GM18499 (cell line): Measurements from ENCODE around the gene SUCNR1.
"Not testable (repeated sequence)": the region's sequence is repeated elsewhere in the genome, so short reads cannot be mapped to it uniquely, and the experiment has no call there.

Experiments
- ATAC-seq: cut with Tn5 transposase; IDR thresholded peaks from one replicate; pipeline ENCODE4 v1.9.1; 2021; ENCODE audit warnings: moderate number of reproducible peaks; ENCODE audit not compliant: insufficient read depth, unreplicated experiment

SUCNR1 gene, protein sequence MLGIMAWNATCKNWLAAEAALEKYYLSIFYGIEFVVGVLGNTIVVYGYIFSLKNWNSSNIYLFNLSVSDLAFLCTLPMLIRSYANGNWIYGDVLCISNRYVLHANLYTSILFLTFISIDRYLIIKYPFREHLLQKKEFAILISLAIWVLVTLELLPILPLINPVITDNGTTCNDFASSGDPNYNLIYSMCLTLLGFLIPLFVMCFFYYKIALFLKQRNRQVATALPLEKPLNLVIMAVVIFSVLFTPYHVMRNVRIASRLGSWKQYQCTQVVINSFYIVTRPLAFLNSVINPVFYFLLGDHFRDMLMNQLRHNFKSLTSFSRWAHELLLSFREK

DNA sequence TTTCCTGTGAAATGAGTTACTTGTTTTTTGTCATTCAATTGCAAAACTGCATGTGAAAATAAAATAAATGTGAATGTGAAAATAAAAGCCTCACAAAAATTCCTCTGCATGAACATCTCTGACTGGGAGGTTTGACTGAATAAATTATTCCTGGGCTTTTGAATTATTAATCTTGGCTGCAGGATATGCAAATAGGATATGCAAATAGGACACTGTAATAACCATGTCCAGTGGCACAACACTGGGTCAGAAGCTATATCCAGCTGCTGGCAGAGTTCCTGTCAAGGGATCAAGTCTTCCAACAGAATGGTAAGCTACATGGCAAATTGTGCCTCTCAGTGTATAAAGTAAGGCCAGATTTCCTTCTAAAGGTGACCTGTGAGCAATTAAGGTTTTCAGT, at the start of gene SUCNR1:
TSS of gene SUCNR1 (plus strand) at position 246 of the 400 bp plus-strand sequence. CDS start 6,250 bp downstream, outside the sequence.
- no peak for ATAC-seq

DNA sequence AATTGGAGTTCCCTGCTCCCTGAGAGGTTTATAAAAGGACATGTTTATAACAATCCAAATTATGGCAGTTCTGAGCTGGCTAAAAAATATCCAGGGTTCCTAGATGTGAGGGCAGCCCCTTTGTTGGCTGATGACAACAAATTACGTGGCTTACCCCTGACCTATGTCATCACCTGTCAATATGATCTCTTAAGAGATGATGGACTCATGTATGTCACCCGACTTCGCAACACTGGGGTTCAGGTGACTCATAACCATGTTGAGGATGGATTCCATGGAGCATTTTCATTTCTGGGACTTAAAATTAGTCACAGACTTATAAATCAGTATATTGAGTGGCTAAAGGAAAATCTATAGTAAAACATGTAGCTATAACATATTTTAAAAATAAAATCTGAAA, 45.6 kb upstream of the SUCNR1 start:
- no peak for ATAC-seq

DNA sequence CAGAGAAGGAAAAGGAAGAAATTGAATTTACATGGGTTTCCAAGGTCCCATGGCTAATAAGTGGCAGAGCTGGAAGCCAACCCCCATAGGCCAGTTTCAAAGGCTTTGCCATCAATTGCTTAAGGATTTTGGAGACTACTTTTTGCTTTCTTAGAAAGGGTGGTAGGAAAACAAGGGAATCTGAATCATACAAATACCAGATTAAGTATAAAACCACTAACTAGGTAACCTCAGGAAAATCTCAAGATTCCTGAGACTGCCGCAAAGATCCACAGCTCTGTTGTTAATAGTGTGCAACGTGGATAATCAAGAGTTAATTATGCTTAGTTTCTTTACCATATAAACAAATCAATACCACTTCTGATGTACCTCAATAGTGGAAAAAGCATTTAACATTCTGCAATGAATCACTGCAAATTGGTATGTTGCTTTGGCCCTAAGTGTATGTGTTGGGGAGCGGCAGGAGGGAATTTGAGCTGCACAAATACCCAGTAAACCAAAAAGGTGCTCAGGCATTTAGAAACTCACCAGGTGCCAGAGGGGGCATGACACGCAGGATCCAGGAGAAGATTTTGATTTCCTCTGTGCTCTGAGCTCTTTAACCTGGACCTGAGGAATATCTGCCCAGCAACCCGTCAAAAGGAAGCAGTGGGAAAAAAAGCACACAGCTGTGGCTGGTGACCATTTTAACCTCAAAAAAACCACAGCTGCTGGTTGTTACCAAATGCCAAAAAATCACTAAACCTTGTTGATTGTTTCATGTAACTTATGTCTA, 37.5 kb upstream of the SUCNR1 start:
- ATAC-seq: no peak

DNA sequence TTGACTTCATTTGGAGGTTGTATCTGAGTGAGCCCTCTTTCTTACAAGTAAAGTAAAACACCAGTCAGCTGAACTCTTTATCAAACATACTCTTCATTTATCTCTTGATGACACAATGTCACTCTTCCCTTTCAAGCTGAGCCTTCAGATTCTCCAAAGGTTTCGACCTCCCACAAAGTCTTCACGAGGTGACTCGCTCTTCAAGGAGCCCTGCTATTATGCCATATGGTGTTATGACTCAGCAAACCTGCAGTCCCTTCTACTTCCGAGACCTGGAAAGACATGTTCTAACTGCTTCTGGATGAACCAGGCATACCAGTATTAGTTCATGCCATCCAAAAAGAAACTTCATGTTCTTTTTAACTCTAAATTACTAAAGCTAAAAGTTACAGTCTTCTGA, 36.4 kb upstream of the SUCNR1 start:
- ATAC-seq: no peak

DNA sequence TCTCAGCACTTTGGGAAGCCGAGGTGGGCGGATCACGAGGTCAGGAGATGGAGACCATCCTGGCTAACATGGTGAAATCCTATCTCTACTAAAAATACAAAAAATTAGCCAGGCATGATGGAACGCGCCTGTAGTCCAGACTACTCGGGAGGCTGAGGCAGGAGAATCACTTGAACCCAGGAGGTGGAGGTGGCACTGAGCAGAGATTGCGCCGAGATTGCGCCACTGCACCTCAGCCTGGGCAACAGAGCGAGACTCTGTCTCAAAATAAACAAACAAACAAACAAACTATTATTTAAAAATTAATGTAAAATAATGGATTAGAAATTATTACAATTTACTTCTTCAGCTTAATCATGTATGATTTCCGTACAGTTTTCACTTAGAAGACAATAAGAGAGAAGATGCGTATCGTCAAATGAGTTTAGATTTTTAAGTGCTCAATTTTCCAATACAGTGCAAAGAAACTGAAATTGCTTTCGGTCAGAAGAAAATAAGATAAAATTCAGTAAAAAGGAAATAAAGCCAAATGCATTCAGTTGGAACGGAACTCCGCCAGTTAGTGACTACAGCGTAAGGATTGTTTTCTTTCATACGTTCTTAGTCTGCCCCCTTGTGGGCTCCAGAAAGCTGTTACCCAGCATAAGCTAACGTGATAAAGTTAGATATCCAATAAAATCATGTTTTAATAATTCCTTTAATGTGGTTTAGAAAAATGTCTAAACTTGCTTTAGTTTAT, 34.7 kb upstream of the SUCNR1 start:
- peak; percentile 62 for ATAC-seq

DNA sequence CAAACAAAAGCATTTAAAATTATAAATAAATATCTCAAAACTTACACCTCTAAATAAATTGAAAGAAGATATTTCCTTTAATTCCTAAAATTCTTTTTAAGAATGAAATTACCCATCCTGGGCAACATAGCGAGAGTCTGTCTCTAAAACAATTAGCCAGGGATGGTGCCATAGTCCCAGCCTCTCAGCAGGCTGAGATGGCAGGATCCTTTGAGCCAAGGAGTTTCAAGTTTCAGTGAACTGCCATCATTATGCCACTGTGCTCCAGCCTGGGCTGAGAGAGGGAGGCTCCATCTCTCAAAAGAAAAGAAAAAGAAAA, 34.2 kb upstream of the SUCNR1 start:
- ATAC-seq: no peak

DNA sequence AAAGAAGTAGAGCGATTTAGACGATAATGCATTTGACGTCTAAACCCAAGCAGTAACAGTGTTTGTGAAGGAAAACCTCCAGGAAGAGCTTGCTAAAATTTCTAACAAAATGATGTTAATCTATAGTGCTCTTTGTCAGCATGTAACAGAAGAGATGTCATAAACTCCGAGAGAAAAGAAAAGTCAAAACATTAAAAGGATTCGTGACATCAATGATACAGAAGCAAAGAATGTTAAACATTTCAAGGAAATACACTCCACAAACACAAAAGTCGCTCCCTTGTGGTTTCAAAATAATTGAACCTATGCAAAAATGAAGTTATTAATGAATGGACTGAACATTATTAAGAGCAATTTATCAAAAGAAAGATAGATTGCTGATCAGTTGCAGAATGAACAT, 31.6 kb upstream of the SUCNR1 start:
- no peak for ATAC-seq

DNA sequence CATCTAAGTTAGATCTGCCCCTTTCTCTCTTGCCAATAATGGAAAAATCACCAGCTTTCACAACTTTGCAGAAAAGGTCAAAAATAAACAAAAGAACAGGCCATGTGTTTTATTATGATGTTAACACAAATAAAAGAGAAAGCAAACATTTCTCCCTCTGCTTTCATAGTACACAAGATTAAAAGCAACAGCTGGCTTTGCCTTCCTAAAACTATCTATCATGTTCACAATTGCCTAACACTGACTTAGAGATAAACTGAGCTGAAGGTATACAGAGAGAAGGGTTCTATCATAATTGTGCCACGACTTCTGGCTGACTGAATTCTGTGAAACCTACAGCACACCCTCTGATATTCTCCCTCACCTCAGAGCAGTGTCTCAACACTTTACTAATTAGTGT, 30.2 kb upstream of the SUCNR1 start:
- ATAC-seq: no peak

DNA sequence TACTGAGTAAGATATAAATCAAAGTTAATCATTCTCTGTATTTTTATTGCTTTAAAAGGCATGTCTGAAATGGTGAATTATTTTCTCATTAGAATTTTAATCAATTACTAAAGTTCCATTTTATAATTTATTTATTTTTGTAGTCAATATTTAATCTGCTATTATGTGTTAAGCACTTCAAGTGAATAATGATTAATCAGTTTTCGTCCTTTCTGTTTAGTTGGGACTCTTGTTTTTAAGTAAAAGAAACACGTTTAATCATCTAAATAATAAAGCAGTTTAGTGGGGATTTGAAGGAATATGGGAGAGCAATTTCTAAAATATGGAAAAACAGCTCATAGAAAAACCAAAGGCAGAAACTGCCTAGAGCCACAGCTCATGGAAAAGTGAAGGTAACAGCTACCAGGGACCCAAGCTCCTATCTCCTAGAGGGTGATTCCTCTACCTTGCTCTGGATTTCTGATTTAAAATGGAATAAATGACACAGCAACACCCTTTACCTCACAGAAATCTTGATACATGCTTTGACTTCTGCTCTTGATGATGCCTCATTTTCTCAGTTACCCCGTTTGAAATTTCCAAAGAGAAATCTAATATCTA, 28.0 kb upstream of the SUCNR1 start:
- no peak for ATAC-seq

DNA sequence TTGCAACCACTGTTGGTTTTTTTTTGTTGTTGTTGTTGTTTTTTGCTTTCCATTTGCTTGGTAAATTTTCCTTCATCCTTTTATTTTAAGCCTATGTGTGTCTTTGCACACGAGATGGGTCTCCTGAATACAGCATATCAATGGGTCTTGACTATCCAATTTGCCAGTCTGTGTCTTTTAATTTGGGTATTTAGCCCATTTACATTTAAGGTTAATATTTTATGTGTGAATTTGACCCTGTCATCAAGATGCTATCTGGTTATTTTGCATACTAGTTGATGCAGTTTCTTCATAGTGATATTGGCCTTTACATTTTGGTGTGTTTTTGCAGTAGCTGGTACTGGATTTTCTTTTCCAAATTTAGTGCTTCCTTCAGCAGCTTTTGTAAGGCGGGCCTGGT, 23.4 kb upstream of the SUCNR1 start:
- ATAC-seq: not testable (repeated sequence)

DNA sequence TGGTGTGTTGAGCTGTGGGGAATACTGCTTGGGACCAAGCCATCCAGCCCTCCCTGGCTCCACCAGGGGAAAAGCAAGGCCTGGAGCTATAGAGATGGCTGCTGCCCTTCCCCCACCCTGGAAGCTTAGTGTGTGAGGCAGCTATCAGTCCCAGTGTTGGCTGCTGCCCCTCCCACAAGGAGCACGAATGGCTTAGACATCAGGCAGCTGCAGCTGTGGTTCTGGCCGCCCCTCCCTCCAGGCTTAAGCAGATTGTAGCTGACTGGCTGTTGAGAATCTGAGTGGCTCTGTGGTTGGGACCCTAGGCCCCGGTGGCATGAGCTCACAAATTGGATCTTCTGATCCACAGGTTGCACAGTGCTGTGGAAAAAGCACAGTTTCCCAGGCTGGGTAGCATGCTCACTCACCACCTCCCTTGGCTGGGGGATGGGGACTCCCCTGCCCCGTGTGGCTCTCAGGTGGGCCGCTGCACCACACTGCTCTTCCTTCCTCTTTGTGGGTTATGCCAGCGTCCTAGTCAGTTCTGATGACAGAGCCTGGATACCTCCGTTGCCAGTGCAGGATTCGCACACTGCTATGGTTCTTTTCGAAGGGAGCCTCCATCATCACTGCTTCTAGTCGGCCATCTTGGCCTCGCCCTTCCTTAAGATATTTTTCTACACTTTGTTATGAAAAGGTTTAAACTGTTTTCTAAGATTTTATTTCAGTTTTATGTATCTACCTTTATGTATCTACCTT, 21.2 kb upstream of the SUCNR1 start:
- no peak for ATAC-seq

DNA sequence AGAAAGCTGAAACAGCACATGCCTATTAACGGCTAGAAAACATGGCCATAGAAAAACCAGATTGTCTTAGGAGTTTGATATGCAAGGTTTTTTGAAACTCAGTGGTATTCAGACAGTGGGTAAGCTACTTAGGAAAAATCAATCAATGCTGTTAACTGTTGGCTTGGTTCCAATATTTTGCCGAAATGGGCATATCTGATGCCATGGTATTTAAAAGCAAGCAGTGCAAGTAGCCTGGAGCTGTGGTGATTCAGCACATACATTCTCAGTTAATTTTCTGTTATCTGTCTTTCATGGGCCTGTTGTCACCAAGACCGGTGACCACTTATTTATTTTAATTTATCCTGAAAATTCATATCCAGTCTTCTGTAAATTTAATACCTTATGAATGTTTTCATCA, 17.3 kb upstream of the SUCNR1 start:
- ATAC-seq: no peak

DNA sequence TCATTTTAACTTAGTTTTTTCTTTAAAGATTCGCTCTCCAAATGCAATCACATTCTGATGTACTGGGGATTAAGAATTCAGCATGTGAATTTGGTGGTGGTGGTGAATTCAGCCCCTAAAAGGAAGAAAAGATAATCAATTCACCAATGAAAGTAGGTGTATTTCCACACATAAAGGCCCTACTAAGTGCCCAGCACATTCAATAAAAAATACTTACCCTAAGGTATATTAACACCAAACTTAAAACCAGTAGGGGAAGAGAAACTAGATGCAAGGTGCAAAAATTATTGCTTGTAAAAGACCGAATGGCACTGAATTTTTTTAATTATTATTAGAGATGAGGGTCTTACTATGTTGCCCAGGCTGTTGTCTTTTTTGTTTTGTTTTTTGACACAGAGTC, 16.8 kb upstream of the SUCNR1 start:
- ATAC-seq: no peak

DNA sequence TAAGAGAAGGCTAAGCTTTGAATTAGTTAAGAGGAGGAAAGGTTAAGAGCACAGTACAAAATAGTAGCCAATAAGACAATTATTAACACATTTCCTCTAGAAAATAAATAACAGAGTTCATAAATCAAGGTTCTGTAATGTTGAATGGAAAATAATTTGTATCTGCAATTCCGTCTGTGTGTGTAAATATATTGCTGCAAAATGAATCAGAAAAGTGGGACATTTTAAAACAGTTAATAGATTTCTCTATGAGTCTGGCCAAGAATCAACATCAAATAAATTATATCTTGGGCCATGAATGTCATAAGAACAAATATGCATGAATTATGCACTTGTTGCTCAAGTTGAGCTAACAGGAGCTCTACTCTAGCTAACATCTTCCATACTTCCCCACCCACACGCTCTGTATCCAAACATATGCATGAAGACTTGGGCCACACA, 14.2 kb upstream of the SUCNR1 start:
- no peak for ATAC-seq

DNA sequence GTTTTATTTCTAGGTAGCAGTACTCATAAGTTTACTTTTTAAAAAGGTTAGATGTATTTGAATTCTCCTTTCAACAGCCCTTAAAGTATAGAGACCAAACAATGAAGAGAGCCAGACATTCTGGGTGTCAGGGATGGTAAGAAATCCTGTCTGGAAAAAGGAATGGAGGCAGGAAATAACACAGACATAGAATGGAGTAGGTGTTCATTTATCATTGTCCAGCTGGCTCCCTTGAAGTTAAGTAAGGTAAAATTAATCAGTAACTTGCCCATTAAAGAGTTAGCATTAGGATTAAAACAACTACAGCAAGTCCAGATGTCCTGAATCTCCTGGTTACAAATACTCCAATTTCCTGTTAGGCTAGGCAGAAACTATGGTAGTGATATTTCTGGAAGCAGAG, 13.5 kb upstream of the SUCNR1 start:
- no peak for ATAC-seq

DNA sequence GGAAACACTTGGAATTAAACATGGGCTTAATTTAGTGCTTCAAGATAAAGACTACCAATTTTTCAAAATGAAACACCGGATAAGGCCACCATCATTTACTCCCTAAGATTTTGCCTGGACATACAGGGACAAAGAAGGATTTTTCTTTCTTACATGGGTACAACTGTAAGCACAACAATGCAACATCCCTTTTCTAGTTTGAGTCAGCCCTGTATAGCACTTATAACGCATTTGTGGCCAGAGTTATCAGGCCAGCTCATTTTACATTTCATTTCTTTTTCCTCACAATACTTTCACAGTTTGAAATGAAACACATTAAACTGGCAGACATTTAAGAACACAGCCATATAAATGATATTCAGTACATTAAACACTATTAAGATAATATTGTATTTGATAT, 9.8 kb upstream of the SUCNR1 start:
- no peak for ATAC-seq

DNA sequence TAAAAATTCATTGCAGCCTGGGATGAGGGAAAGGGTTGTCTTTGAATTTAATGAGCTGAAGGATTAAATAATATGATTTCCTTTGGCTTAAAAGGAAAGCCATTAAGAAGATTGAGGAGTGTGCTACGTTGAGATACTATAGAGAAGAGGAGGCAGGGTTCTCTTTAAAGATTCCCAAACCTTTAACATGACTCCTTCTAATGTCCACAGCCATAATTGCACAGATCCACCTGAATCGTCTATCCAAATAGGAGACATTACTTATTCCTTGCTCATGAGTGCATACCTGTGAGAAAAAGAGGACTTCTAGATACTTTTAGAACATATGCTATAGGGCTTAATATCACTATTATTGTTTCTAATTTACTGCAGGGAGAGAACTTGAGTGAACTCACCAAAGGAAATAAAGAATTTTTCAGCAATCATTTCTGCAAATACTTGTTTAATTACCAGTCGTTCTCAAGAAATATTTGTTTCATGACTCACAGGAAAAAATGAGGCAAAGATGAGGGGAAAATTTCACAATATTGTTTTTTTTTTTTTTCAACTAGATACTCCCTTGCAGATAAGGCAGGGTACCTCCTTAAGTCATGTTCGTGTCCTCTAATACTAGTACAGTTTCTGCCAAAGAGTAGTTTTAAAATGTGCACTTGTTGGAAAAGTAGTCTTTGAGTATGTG, 8.9 kb upstream of the SUCNR1 start:
- no peak for ATAC-seq

DNA sequence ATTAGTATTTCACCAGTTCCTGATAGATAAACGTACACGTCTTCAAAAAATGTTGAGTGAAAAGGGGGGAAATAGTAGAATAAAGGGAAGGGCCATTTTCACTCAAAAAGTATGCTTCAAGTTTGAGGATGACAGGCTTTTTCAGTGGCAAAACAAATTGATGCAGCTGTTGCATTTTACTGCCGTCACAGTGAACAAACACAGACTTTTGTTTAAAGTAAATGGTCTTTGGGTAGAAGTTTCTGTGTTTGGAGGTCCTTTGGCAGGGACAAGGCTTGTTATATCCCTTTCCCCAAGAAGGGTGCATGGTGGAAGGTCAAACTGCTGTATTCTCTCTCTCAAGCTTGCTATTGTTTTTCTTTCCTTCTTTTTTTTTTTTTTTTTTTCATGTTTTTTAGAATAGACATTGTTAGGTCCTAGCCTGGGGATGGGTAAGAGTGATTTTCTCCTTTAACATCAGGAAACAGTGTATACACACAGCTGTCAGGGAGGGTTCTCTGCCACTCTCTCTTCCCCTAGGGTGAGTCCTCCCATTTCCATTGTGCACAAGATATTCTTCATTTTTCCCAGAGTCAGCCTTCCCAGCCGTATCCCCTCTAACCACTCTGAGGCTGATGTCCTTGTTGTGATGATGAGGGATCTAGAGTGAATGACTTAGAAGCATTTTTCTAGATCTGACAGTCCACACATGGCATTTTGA, 6.6 kb upstream of the SUCNR1 start:
- ATAC-seq: no peak

DNA sequence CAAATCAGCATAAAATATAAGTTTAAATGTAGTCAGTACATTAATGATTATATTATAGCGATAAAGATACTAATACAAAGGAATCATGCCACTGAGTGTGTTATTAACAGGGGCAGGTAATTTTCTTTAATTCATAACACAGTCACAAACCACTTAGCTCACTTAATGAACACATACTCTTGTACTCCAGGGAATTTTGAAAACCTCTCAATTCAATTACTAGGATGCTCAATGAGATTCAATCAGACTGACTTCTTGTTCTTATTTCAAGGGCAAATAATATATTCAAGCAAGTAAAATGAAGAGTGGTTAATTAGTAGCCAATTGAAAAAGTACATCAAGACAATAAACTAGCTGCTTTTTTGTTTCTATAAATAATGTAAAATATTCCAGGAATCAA, 5.8 kb upstream of the SUCNR1 start:
- no peak for ATAC-seq
